Measurements from ENCODE around the gene ADAMTS9. TPM values are rescaled to one million over a fixed set of nuclear protein-coding genes. Genes with fewer than 3 reads are reported as not detected.

The ADAMTS9 gene
- total and polyA plus RNA-seq, 2 experiments from 2014 or later: 60.5 to 168 TPM

DNA sequence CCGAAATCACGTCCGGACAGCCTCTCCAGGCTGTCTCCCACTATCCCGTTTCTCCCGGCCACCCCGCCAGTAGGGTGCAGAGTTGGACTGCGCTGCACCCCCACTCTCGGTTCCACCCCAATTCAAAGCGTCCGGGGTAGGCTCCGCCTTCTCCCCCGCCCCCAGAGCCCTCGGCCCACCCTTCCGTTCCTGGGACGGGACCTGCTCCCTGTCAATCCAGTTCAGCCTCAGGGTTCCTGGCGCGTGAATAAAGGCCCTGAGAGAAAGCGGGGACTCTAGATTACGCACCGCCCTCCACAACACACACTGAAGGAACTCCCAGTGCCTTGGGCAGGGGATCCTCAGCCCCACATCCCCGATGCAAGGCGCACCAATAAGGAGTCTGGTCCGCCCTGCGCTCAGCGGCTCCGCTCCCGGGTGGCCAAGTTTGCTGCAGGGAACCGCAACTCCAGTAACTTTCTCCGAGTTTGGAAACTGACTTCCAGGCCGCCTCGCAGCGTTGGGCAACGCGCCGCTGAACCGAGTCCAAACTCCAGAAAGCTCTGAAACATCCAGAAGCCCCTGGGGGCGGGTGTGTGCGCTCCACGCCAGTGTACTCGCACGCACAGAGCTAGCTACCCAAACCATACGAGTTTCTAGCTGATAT is 1.9 kb downstream of the ADAMTS9 start:
- TF ChIP-seq, protein P1, sequence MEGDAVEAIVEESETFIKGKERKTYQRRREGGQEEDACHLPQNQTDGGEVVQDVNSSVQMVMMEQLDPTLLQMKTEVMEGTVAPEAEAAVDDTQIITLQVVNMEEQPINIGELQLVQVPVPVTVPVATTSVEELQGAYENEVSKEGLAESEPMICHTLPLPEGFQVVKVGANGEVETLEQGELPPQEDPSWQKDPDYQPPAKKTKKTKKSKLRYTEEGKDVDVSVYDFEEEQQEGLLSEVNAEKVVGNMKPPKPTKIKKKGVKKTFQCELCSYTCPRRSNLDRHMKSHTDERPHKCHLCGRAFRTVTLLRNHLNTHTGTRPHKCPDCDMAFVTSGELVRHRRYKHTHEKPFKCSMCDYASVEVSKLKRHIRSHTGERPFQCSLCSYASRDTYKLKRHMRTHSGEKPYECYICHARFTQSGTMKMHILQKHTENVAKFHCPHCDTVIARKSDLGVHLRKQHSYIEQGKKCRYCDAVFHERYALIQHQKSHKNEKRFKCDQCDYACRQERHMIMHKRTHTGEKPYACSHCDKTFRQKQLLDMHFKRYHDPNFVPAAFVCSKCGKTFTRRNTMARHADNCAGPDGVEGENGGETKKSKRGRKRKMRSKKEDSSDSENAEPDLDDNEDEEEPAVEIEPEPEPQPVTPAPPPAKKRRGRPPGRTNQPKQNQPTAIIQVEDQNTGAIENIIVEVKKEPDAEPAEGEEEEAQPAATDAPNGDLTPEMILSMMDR (IDR thresholded peaks at IDR 0.05; ENCODE audit: low read depth, low read length): peak; percentile 46
- no peaks in the 10 kb centered on the region for H3K9me3 ChIP-seq (ENCODE audit: low read depth)
- peaks cover 6% of the 10 kb centered on the region for H3K4me1 ChIP-seq (ENCODE audit: low read depth)
- peak overlapping the region; percentile 95 for H3K27ac ChIP-seq
- peak; percentile 92 to 98 for DNase-seq (ENCODE audit: low read depth in 1 of 2, low spot score in 1 of 2)
- H3K4me3 ChIP-seq: peak overlapping the region; percentile 64
- H3K27me3 ChIP-seq: no peaks in the 10 kb centered on the region
- peaks cover 3% of the 10 kb centered on the region for H3K36me3 ChIP-seq

DNA sequence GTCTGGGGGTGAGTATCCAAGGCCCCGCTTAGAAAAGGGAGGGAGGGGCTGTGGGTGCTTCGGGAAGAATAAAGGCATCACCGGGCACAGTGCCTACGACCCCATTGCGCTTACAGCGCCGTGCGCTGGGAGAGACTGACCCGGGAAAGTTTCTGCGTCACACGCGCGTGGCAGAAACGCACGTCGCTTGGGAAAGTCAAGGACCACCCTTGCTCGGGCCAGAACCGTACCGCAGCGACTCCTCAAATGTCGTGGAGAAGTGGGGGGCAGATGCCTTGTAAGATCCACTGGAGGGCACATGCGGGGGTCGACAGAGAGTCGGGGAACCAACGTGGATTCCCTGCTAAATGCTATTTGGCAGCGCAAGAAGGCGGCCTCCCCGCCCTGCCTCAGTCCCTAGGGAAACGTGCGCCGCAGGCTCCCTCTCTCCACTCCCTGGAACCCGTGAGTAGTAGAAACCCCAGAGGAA is 2.4 kb downstream of the ADAMTS9 start:
- H3K27ac ChIP-seq: peak overlapping the region; percentile 95

DNA sequence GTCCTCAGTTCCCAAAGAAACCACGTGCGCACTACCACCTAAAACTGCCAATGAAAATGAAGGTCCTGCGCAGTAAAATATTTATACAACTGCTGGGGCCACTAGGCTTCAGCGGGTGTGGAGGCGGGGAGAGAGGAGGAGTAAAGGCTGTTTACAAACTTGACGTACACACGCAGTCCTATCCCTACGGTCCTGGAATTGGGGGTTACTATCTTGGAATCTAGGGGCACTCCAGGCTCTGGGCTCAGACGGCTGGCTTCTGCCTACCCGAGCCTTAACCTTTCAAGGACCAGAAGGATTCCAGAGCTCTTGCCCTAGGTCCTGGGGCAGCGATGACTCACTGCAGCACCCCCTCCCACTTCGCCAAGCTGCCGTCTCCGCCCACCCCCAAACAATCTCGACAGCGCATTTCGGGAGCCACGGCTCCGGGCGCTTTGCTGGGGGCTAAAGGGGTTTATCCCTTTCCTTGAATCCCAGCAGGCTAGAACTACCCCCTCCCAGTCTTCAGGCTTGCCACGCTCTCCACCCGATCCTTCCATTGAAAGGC is 3.0 kb downstream of the ADAMTS9 start:
- peak; percentile 52 to 71 for DNase-seq (ENCODE audit: low read depth in 1 of 2, low spot score in 1 of 2)
- Histone ChIP-seq H3K36me3 (peaks cover 13% of the 10 kb centered on the region), H3K4me1 (ENCODE audit: low read depth) (peaks cover 6% of the 10 kb centered on the region)

More for the DNA sequence above, 2.4 kb downstream of the ADAMTS9 start:
- TF ChIP-seq, protein P1 (IDR thresholded peaks at IDR 0.05; ENCODE audit: low read depth, low read length): no peak
- DNase-seq (ENCODE audit: low read depth in 1 of 2, low spot score in 1 of 2): peak in 1 of 2 donors; percentile 72
- H3K9me3 ChIP-seq (ENCODE audit: low read depth): no peaks in the 10 kb centered on the region
- H3K27me3 ChIP-seq: no peaks in the 10 kb centered on the region
- H3K4me1 ChIP-seq (ENCODE audit: low read depth): peaks cover 6% of the 10 kb centered on the region
- H3K36me3 ChIP-seq: peaks cover 7% of the 10 kb centered on the region
- peak overlapping the region; percentile 64 for H3K4me3 ChIP-seq

DNA sequence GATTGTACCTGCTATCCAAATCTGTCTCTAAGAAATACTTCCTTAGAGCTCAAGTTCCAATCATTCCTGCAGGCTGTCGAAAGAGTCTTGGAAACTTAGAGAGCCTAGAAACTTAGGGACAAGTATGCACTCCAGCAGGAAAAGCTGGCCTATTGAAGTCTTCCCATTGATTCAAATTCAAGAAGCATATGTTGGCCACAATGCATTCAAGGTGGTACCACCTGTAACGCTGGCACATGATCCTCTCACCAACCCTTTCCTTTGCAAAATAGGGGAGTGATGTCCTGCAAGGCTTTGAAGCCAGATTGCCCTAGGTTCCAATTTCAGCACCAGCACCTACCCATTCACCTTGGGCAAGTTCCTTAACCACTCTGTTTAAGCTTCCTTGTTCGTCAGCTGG is 6.0 kb downstream of the ADAMTS9 start:
- peaks cover 25% of the 10 kb centered on the region for H3K36me3 ChIP-seq
- no peaks in the 10 kb centered on the region for H3K27me3 ChIP-seq
- H3K9me3 ChIP-seq (ENCODE audit: low read depth): no peaks in the 10 kb centered on the region
- H3K4me1 ChIP-seq (ENCODE audit: low read depth): peaks cover 3% of the 10 kb centered on the region
- H3K27ac ChIP-seq: no peak overlapping the region
- no peak overlapping the region for H3K4me3 ChIP-seq
- no peak for DNase-seq (ENCODE audit: low read depth in 1 of 2, low spot score in 1 of 2)
- TF ChIP-seq, protein P1 (IDR thresholded peaks at IDR 0.05; ENCODE audit: low read depth, low read length): no peak

More for the DNA sequence above, 3.0 kb downstream of the ADAMTS9 start:
- no peaks in the 10 kb centered on the region for H3K27me3 ChIP-seq
- H3K27ac ChIP-seq: peak overlapping the region; percentile 95
- TF ChIP-seq, protein P1 (IDR thresholded peaks at IDR 0.05; ENCODE audit: low read depth, low read length): no peak
- H3K9me3 ChIP-seq (ENCODE audit: low read depth): no peaks in the 10 kb centered on the region
- H3K4me3 ChIP-seq: peak overlapping the region; percentile 64

DNA sequence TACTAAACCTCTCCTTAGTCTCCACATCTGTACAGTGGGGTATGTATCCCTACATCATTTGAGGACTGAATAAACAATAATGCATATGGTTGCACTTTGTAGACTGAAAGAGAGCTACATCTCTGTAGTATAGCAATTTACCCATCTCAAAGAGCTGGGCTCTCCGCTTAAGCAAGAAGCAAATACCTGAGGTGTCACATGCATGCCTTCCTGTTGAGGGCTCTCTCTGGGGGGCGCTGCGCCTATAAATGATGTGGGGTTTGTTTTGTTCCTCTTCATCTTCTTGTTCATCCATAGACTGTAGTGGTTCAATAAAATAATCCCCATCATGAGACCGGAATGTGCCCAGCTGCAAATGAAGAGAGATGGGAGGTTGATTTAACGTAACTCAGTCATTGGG is 6.8 kb downstream of the ADAMTS9 start:
- peaks cover 9% of the 10 kb centered on the region for H3K4me1 ChIP-seq (ENCODE audit: low read depth)
- peaks cover 25% of the 10 kb centered on the region for H3K36me3 ChIP-seq
- TF ChIP-seq, protein P1 (IDR thresholded peaks at IDR 0.05; ENCODE audit: low read depth, low read length): no peak
- H3K27ac ChIP-seq: no peak overlapping the region
- no peak for DNase-seq (ENCODE audit: low read depth in 1 of 2, low spot score in 1 of 2)
- H3K9me3 ChIP-seq (ENCODE audit: low read depth): no peaks in the 10 kb centered on the region
- no peak overlapping the region for H3K4me3 ChIP-seq
- no peaks in the 10 kb centered on the region for H3K27me3 ChIP-seq

All from cardiac muscle cell (in vitro differentiated cells and primary cell).